Natural killer cell (primary cell): ENCODE measurements around the gene NFKB2. TPM values are rescaled to one million over a fixed set of nuclear protein-coding genes. Genes with fewer than 3 reads are reported as not detected.

Source experiments
- ATAC-seq, 3 donors: fragments of 150-1000 bp in 2 of 3; fragments of 200-7000 bp in 1 of 3; cut with Tn5 transposase; 1 replicate in 1 of 3; 2 replicates in 2 of 3; pipeline ENCODE4 v1.10.0; 2021; ENCODE audit warnings: mild to moderate bottlenecking in 2 of 3, moderate library complexity in 2 of 3
- DNase-seq, 2 donors: peaks; one replicate each; pipeline versions ENCODE4 v3.0.0 to v3.0.0-alpha.2; 2013 to 2021; ENCODE audit warnings: mixed read lengths in 1 of 2
- H3K27ac ChIP-seq: one replicate; pipeline ENCODE4 v1.5.1; 2013; ENCODE audit warnings: mild to moderate bottlenecking, low read length
- H3K27me3 ChIP-seq: one replicate; pipeline ENCODE4 v1.6.1; 2013; ENCODE audit warnings: low read length; ENCODE audit not compliant: control insufficient read depth, insufficient read depth
- H3K36me3 ChIP-seq: one replicate; pipeline ENCODE4 v1.6.1; 2013; ENCODE audit warnings: low read length; ENCODE audit not compliant: control insufficient read depth, insufficient read depth
- H3K4me1 ChIP-seq: one replicate; pipeline ENCODE4 v1.6.1; 2013; ENCODE audit warnings: low read length; ENCODE audit not compliant: control insufficient read depth, insufficient read depth
- H3K4me3 ChIP-seq: one replicate; pipeline ENCODE4 v1.5.1; 2013; ENCODE audit warnings: low read length
- H3K9me3 ChIP-seq: one replicate; pipeline ENCODE4 v1.6.1; 2013; ENCODE audit warnings: low read length; ENCODE audit not compliant: control insufficient read depth, insufficient read depth
- H3K27ac Mint-ChIP-seq, 2 donors: one replicate each; pipeline ENCODE4 v1.8.0; 2022; ENCODE audit warnings: mild to moderate bottlenecking in 2 of 2, mixed read lengths in 2 of 2, moderate library complexity in 1 of 2
- H3K27me3 Mint-ChIP-seq, 2 donors: one replicate each; pipeline ENCODE4 v1.8.0; 2022; ENCODE audit warnings: low read depth in 2 of 2, mixed read lengths in 2 of 2
- H3K36me3 Mint-ChIP-seq: one replicate; pipeline ENCODE4 v1.8.0; 2022; ENCODE audit warnings: mixed read lengths
- H3K4me1 Mint-ChIP-seq, 2 donors: one replicate each; pipeline ENCODE4 v1.8.0; 2022; ENCODE audit warnings: mixed read lengths in 2 of 2
- H3K4me3 Mint-ChIP-seq: one replicate; pipeline ENCODE4 v1.8.0; 2022; ENCODE audit warnings: mild to moderate bottlenecking, moderate library complexity, mixed read lengths
- H3K9me3 Mint-ChIP-seq, 2 donors: one replicate each; pipeline ENCODE4 v1.8.0; 2022; ENCODE audit warnings: mixed read lengths in 2 of 2
- WGBS: methylation state at CpG from one replicate; pipeline ENCODE4 v1.1.7; 2013; ENCODE audit warnings: missing lambda C conversion rate; ENCODE audit not compliant: insufficient coverage; 5-methylcytosine and 5-hydroxymethylcytosine counted together
- intact Hi-C: fragments of 100-400 bp; cut with micrococcal nuclease; formaldehyde crosslinking; loops from one replicate; pipeline ENCODE4 v1.14.2; 2022
- total RNA-seq, 4 donors: library from RNA; stranded (reverse); fragments of 120-200 nt in 1 of 4; gene quantifications; one replicate each; pipeline versions ENCODE4 v1.2.3 to v1.2.4, GENCODE V29; 2013 to 2022
- TF ChIP-seq, protein P1 (sequence below): fragments of 200-600 bp; IDR thresholded peaks from one replicate; pipeline ENCODE4 v1.8.0; 2022; ENCODE audit warnings: antibody characterized with exemption

Gene NFKB2
- total RNA-seq, 3 donors from 2014 or later (not counting 1 experiment from before 2014, with no cell fraction given): 201 to 264 (median 246) TPM

DNA sequence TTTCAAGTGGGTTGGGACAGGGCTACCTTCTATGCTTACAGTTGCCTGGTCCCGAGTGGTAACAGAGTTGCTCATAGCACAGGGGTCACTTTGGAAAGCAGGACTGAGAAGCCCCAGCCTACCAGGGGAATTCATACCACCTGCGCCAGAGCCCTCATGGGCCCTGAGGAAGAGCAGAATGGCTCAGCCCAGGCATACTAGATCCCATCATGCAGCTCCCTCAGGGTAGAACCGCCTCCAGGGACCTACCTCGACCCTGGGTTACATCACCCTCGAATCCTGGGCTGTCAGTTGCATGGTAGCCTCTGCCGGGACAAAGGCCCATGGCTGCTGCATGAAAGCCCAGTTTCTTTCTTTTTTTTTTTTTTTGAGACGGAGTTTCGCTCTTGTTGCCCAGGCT lies 34.0 kb downstream of the NFKB2 start:
- H3K4me3 Mint-ChIP-seq: no peak overlapping the region
- WGBS: 90% methylated on average over 8 of the region's 8 CpGs
- DNase-seq: no peak
- Histone ChIP-seq H3K9me3 (no peaks in the 10 kb centered on the region), H3K36me3 (peaks cover 4% of the 10 kb centered on the region), H3K27ac (no peak overlapping the region), H3K4me1 (peaks cover 27% of the 10 kb centered on the region), H3K4me3 (no peak overlapping the region), H3K27me3 (no peaks in the 10 kb centered on the region)
- TF ChIP-seq, protein P1, sequence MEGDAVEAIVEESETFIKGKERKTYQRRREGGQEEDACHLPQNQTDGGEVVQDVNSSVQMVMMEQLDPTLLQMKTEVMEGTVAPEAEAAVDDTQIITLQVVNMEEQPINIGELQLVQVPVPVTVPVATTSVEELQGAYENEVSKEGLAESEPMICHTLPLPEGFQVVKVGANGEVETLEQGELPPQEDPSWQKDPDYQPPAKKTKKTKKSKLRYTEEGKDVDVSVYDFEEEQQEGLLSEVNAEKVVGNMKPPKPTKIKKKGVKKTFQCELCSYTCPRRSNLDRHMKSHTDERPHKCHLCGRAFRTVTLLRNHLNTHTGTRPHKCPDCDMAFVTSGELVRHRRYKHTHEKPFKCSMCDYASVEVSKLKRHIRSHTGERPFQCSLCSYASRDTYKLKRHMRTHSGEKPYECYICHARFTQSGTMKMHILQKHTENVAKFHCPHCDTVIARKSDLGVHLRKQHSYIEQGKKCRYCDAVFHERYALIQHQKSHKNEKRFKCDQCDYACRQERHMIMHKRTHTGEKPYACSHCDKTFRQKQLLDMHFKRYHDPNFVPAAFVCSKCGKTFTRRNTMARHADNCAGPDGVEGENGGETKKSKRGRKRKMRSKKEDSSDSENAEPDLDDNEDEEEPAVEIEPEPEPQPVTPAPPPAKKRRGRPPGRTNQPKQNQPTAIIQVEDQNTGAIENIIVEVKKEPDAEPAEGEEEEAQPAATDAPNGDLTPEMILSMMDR: no peak
- intact Hi-C loops: no loop called here
- H3K27ac Mint-ChIP-seq: no peak overlapping the region
- H3K36me3 Mint-ChIP-seq: no peaks in the 10 kb centered on the region
- H3K9me3 Mint-ChIP-seq: no peaks in the 10 kb centered on the region
- no peak for ATAC-seq
- peaks cover 33 to 45% of the 10 kb centered on the region in 2 donors for H3K4me1 Mint-ChIP-seq
- H3K27me3 Mint-ChIP-seq: no peaks in the 10 kb centered on the region

DNA sequence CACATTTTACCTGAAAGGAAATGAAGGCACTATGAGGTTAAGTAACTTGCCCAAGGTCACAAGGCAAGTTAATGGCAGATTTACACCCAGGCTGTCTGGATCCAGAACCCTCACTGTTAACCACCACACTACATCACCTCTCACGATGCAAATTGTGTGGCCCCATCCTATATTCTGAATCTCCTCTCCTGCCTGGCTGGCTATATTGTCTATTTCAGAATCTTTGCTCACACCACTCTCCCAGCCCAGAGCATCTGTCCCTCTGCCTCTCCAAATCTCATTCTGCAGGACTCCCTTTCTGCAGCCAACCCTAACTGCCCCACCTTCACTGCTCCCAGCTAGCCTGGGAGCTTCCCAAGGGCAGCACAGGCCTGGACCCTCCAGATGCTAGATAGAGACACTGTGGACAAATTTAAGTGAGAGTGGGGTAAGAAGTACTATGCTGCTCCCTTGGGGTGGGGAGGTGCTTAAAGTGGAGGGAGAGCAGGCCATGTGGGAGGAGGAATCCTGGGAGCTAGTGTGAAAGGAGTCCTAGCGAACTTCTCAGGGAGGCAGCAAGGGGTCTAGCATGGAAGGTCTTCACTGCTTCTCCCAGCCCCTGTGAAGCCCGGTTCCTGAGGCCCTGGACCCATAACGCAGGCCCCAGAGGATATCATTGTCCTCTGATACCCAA lies 36.1 kb downstream of the NFKB2 start:
- intact Hi-C loops: loop anchor here (1.0 to 2.0 kb wide), 5 partner anchors 10 to 299 kb away; partner anchors contain the start of genes ACTR1A and SUFU
- Mint-ChIP-seq H3K27ac (peak overlapping the region; percentile 86 to 91), H3K9me3 (no peaks in the 10 kb centered on the region), H3K27me3 (no peaks in the 10 kb centered on the region), H3K4me3 (peak overlapping the region; percentile 97), H3K4me1 (peaks cover 54 to 55% of the 10 kb centered on the region in 2 donors), H3K36me3 (no peaks in the 10 kb centered on the region)
- TF ChIP-seq, protein P1: no peak
- no peak for ATAC-seq
- Histone ChIP-seq H3K27ac (peak overlapping the region; percentile 63), H3K36me3 (no peaks in the 10 kb centered on the region), H3K4me3 (peak overlapping the region; percentile 99), H3K9me3 (no peaks in the 10 kb centered on the region), H3K4me1 (peaks cover 49% of the 10 kb centered on the region), H3K27me3 (no peaks in the 10 kb centered on the region)
- DNase-seq: peak in 1 of 2 donors; percentile 5
- WGBS: 28% methylated on average over 4 of the region's 4 CpGs

DNA sequence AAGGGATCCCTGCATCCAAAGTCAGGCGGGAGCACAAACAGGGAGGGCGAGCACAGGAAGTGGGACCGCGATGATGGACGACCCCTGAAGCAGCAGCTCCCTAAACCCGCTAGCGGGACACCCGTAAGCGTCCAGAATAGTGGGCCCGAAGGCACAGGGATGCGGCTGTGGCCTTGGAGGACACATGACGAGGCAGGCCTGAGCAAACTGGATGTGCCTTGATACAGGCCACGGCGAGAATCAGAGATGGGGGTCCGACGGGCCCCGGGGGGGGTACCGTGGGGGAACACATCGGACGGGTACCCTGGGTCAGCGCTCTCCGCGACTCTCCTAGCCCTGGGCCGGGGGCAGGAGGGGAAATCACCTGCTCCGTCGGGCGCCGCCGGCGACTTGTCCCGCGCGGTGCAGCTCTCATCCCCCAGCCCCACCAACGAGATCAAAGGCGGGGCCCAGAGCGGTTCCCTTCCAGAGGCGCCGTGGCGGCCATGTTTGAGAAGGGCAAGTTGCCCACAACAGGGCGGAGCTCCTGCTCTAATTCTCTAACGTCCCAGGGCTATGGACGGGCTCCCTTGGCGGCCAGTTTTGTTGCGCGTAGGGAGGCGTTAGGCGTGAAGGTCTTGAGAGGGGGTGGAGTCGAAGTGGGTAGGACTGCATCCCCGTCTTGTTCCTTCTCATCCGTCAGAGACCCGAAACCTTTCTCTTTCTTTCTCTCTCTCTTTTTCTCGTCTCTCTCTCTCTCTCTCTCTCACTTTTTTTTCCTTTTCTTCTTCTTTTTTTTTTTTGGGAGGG lies 36.9 kb downstream of the NFKB2 start, which contains the start of gene CUEDC2:
TSS of gene CUEDC2 (minus strand) at position 413 of the 789 bp plus-strand sequence. CDS start 7,386 bp downstream, outside the sequence.
- Histone ChIP-seq H3K4me1 (peaks cover 56% of the 10 kb centered on the region), H3K9me3 (no peaks in the 10 kb centered on the region), H3K4me3 (peak within 1 kb of the TSS; percentile 99), H3K36me3 (no peaks in the 10 kb centered on the region), H3K27ac (peak within 1 kb of the TSS; percentile 63), H3K27me3 (no peaks in the 10 kb centered on the region)
- no peaks in the 10 kb centered on the region for H3K9me3 Mint-ChIP-seq
- H3K27ac Mint-ChIP-seq: peak within 1 kb of the TSS; percentile 86 to 91
- peak within 1 kb of the TSS; percentile 97 for H3K4me3 Mint-ChIP-seq
- H3K4me1 Mint-ChIP-seq: peaks cover 56 to 57% of the 10 kb centered on the region in 2 donors
- no peaks in the 10 kb centered on the region for H3K27me3 Mint-ChIP-seq
- TF ChIP-seq, protein P1: no peak
- DNase-seq (peak; percentile 95 to 96), ATAC-seq (peak; percentile 94 to 97 (median 96))
- no peaks in the 10 kb centered on the region for H3K36me3 Mint-ChIP-seq
- whole genome bisulfite sequencing: under 1% methylated on average over 48 of the region's 52 CpGs
- intact Hi-C loops: loop anchor here (1.0 to 2.0 kb wide), 5 partner anchors 11 to 300 kb away; partner anchors contain the start of genes ACTR1A and SUFU
